GM18909 (cell line): ENCODE data around the gene GPC6.

ENCODE experiments used
- ATAC-seq: cut with Tn5 transposase; IDR thresholded peaks from one replicate; pipeline ENCODE4 v1.9.1; 2021; ENCODE audit warnings: mild to moderate bottlenecking; ENCODE audit not compliant: unreplicated experiment, poor library complexity

GPC6 gene

GRCh38 chr13:94053986-94054593 is 827.5 kb downstream of the GPC6 start:
- no peak for ATAC-seq

DNA sequence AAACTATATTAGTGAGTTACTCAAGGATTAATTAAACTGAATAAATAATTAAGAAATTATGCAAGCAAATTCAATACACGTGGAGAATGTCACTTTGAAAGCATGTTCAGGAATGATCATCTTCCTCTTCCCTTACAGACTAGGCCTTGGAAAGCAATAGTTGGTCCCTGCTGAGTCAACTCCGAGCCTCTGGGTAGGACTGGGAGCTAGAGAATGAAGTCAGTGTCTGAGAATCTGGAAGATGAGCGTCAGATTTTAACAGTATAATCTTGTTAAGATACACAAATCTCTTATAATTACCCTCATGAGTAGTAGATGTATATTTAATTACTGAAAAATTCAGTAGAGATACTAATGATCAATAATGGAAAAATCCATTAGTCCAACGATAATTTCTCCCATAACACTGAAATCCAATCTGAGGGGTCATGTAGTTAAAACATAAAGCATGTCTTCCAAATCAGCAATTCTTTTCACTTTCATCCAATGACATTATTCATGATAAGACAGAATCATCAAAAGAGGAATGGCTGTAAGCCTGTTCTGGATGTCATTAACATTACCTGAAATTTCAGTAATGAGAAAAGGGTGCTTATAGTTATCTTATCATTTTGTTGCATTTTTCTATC is 829.9 kb downstream of the GPC6 start:
- no peak for ATAC-seq

GRCh38 chr13:94057618-94058186 is 831.1 kb downstream of the GPC6 start:
- ATAC-seq = no peak

DNA sequence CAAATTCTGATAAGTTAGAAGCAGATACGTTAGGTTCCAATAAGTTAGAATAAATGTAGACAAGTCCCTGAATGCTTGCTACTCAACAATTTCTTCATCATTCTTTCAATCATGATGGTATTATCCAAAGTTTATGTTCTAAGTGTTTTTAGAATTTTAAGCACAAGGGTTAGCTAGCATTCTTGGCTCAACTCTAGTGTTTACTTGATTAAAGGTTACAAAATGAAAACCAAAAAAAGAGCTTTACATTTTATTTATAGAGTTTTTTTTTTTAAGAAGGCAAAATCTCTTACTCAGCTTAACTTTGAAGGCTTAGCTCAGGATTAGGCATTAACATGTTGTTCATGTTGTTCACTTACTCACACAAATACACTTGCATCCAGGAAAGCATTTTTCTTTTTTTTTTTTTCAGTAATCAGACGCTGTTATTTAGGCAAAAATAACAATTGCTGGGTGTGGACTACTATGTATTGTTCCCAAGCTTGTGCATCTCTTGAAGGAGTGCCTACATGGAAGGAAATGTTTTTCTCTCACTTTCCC is 832.3 kb downstream of the GPC6 start:
- no peak for ATAC-seq

- no peak for ATAC-seq
Measured at GRCh38 chr13:94061301-94061700, 834.7 kb downstream of the GPC6 start.

DNA sequence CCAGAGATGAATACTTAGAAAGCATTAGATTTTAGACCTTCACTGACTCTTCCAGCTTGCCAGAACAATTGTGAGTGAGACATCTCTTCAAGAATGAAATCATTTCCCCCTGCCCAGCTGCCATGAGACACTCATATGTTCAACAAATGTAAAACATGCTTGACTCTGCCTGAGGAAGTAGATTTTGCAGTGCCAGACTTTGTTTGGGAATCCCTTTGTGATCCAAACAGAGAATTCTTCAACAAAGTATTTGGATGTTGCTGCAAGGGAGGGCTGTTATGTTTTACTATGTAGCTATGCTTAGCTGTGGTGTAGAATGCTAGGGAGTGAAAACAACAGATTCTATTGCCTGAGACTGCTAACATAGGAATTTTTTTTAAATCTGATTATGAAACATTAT is 836.5 kb downstream of the GPC6 start:
- no peak for ATAC-seq

DNA sequence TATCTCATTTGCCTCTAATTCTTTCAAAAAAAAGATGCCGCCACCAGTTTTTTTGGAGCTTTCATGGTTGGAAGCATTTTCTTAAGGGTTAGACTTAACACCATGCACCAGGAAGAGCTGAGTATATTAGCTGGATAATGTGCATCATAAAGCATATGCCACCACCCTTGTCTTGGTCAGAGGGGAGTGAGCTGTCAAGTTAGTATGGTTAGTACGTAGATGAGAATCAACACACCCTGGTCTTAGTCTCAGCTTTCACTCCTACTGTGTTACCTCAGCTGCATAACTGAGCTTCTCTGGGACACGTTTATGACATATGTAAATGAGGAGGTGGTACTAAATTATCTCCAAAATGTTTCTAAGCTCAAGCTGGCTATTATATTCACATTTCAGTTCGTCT is 837.2 kb downstream of the GPC6 start:
- no peak for ATAC-seq

GRCh38 chr13:94065741-94066140 is 839.1 kb downstream of the GPC6 start:
- ATAC-seq = no peak

DNA sequence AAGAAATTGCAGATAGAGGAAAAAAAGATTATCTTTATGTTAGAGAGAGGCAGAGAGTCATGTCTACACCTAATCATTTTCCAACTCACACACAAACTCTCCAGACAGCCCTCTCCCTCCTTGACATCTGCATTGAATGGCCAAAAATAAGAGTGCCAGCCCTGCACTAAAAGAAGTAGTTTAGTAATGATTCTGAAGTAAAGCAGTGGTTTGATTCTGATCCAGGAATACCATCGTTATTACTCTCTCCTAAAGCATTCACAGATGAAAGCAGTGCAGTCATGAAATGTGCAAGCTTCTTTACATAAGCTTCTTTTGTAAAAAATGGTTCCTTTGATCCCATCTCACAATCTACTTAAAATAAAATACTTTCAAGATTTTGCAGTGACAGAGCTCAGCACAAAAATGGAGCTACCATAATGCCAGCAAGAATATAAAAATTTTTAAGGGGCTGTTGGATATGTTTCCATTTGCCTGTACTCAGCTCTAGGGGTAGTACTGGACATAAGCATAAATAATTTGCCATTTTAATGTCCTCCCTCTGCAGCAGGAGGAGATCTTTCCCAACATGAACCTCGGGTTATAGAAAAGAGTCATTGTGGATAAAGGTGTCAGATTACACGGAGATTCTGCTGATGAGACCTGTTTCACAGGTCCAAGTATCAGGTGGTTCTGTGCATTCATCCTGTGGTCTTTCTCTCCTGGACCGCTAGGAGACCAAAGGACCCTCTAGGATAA is 846.6 kb downstream of the GPC6 start:
- ATAC-seq = no peak

- no peak for ATAC-seq
Measured at GRCh38 chr13:94079876-94080275, 853.3 kb downstream of the GPC6 start.

DNA sequence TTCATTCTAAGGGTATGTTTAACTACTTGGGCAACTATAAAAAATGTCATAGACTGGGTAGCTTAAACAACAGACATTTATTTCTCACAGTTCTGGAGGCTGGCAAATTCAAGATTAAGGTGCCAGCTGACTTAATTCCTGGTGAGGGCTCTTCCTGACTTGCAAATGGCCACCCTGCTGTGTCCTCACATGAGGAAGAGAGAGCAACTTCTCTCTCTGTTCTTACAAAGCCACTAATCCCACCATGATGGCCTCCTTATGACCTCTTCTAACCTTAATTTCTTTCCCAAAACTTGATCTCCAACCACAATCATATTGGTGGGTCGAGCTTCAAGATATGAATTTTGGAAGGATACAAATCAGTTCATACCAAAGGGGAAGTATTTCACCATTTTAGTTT is 853.9 kb downstream of the GPC6 start:
- ATAC-seq = no peak

GRCh38 chr13:94087100-94087499 is 860.5 kb downstream of the GPC6 start:
- no peak for ATAC-seq

- no peak for ATAC-seq
Measured at GRCh38 chr13:94088742-94089141, 862.1 kb downstream of the GPC6 start.

GRCh38 chr13:94090773-94091480 is 864.3 kb downstream of the GPC6 start:
- ATAC-seq = no peak

DNA sequence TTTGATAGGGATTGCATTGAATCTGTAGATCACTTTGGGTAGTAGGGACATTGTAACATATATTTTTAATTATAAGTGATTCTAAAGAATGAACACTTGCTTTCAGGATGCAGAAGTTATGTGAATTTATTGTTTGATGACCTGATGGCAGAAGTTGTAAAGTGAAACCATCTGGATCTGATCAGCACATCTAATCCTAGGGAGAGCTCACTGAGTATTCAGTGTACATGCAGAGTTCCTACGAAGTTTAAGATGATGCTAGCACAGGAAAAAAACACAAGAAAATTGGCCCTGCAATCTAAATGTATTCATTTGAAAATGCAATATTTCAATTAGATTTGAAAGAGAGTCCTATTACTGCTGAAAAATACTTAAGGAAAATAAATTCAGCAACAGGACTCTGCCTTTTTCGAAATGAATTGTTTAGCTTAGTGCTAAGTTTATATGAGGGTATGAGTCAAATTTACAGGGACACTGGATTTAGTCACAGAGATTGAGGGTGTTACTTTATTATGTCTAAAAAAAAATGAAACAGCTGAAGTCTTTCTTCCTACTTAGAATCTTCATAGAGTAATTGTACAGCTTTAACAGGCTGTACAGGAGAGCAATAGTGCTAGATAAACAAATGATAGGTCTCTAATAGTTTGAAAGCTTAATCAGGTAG is 867.2 kb downstream of the GPC6 start:
- no peak for ATAC-seq

GRCh38 chr13:94109715-94110374 is 883.2 kb downstream of the GPC6 start:
- ATAC-seq = no peak

GRCh38 chr13:94112227-94112626 is 885.6 kb downstream of the GPC6 start:
- ATAC-seq = no peak

- no peak for ATAC-seq
Measured at GRCh38 chr13:94112731-94113130, 886.1 kb downstream of the GPC6 start.

- ATAC-seq = no peak
Measured at GRCh38 chr13:94113245-94113644, 886.6 kb downstream of the GPC6 start.
